ENCODE results near the gene GSC2. TPM values are rescaled to one million over a fixed set of nuclear protein-coding genes. Genes with fewer than 3 reads are reported as not detected.

GSC2 gene
- total RNA-seq, 4 donors from 2014 or later, result not detected

DNA sequence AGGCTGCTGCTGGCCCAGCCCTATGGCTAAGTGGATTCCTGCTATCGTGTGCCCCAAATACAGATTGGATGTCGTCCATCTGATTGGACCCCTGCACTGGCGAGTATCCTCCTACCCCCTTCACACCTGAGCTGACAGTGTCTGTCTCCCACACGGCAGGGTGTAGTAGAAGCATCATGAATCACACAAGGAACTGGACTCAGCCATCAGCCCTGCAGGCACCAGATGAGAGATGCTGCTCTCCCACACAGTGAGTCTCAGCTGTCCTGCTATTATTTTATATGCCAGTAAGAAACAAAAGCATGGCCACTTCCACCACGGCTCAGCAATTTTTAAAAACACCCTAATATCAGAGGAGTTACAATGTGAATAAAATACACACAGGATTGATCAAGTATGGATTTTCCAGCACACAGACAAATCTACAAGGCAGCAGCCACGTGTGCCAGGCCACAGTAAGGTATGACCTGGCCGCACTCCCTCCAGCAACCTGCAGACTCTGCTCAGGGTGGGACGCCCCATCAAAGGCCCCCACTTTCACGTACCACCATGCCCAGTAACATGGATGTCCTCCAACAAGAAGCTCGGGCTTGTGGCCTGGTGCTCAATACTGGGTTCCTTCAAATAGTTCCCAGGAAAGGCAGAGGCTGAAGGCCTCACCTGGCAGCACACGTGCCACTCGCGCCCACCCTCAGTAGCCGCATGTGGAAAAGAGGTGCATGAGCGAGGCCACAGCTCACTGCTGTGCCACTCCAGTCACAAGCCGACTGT is 44.9 kb upstream of the GSC2 start:
- TF ChIP-seq, protein P1, sequence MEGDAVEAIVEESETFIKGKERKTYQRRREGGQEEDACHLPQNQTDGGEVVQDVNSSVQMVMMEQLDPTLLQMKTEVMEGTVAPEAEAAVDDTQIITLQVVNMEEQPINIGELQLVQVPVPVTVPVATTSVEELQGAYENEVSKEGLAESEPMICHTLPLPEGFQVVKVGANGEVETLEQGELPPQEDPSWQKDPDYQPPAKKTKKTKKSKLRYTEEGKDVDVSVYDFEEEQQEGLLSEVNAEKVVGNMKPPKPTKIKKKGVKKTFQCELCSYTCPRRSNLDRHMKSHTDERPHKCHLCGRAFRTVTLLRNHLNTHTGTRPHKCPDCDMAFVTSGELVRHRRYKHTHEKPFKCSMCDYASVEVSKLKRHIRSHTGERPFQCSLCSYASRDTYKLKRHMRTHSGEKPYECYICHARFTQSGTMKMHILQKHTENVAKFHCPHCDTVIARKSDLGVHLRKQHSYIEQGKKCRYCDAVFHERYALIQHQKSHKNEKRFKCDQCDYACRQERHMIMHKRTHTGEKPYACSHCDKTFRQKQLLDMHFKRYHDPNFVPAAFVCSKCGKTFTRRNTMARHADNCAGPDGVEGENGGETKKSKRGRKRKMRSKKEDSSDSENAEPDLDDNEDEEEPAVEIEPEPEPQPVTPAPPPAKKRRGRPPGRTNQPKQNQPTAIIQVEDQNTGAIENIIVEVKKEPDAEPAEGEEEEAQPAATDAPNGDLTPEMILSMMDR (IDR thresholded peaks at IDR 0.05), result no peak
- no peak for DNase-seq (ENCODE audit: low spot score)
- ATAC-seq (ENCODE audit: low FRiP score), result no peak

DNA sequence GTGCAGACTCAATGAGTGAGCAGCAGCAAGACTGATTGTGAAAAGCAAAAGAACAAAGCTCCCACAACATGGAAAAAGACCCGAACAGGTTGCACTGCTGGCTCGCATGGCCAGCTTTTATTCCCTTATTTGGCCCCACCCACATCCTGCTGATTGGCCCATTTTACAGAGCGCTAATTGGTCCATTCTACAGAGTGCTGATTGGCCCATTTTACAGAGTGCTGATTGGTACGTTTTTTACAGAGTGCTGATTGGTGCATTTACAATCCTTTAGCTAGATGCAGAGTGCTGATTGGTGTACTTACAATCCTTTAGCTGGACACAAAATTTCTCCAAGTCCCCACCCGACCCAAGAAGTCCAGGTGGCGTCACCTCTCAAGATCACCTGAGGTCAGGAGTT is 43.8 kb upstream of the GSC2 start:
- TF ChIP-seq, protein P1 (IDR thresholded peaks at IDR 0.05), result no peak
- DNase-seq (ENCODE audit: low spot score) (no peak), ATAC-seq (ENCODE audit: low FRiP score) (no peak)

DNA sequence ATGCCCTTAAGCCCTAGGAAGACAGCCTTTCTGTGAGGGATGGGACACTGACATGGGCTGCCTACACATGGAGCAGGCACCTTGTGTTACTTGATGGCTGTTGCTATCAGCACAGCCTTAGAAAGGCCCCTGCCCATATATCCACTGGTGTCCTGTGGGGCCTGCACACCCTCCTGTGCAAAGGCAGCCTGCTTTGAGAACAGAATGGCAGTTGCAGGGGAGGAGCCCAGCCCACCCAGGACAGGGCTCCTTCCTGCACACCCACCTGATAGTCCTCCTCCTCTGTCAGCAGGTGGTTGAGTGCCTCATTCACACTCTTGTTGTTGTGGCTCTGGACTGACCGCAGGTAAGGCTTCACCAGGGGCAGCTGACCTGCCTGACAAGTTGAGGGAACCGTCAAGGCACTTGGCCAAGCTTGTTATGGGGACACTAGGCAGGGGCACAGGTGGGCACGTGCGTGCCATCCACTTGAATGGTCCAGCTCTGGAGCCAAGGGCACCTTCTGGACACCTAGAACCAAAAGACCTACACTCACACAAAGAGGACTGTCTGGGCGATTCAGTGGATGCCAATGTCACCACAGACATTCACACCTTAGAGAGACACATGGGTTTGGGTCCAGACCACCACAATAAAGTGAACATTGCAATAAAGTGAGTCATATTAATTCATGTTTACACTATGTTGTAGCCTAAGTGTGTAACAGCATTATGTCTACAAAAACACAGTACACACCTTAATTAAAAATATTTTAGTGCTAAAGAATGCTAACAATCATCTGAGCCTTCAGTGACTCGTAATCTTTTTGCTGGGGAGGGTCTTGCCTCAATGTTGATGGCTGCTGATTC is 37.8 kb upstream of the GSC2 start:
- no peak for DNase-seq (ENCODE audit: low spot score)
- ATAC-seq (ENCODE audit: low FRiP score), result no peak
- TF ChIP-seq, protein P1 (IDR thresholded peaks at IDR 0.05), result no peak

DNA sequence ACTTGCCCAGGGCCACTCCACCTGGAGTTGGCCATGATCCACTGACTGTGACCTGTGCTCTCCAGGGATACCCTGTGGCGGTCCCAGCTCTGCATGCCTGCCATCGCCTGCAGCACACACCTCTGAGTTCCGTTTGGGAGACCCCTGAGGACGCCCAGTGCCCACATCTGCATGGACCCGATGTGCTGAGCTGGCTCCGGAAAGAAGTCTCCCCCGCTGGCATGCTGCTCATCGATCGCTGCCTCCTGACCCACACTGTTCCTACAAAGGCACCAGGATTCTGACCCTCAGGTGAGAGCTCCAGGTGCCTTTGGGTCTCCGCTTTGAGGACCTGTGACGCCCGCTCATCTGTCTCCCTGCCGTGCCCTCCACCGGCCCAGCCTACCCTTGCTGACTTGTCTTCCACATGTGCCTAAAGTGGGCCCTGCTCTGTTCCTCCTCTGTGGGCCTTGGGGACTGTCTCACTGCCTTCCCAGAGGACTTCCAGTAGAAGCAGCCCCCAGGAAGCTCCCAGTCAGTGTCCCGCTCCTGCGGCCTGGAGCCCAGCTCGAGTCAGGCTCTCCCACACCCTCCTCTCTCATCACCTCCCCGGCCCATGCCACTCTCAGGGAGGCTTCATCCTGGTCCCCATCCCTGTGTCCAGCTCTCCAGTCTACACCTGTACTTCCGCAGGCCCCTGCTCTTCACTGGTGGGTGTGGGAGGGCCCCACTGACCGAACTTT is 34.3 kb upstream of the GSC2 start:
- TF ChIP-seq, protein P1 (IDR thresholded peaks at IDR 0.05), result no peak
- DNase-seq (ENCODE audit: low spot score) (no peak), ATAC-seq (ENCODE audit: low FRiP score) (no peak)

DNA sequence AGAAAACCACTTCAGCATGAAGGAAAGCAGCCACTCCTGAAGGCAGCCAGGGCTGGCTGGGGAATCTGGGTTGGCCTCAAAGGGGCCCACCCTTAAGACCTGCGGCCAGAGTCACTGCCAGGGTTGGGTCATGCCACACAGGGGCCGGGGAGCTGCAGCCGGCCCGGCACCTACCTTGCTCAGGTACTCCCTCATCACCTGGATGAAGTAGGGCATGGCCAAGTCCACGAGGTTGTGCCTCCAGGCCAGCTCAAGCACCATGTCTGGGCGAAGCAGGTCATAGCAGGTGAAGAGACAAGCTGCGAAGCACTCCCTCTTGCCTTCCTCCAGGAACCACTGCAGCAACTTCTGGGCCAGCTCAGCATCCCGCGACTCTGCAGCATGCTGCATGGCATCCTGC is 33.1 kb upstream of the GSC2 start:
- TF ChIP-seq, protein P1 (IDR thresholded peaks at IDR 0.05), result no peak
- DNase-seq (ENCODE audit: low spot score) (no peak), ATAC-seq (ENCODE audit: low FRiP score) (no peak)

DNA sequence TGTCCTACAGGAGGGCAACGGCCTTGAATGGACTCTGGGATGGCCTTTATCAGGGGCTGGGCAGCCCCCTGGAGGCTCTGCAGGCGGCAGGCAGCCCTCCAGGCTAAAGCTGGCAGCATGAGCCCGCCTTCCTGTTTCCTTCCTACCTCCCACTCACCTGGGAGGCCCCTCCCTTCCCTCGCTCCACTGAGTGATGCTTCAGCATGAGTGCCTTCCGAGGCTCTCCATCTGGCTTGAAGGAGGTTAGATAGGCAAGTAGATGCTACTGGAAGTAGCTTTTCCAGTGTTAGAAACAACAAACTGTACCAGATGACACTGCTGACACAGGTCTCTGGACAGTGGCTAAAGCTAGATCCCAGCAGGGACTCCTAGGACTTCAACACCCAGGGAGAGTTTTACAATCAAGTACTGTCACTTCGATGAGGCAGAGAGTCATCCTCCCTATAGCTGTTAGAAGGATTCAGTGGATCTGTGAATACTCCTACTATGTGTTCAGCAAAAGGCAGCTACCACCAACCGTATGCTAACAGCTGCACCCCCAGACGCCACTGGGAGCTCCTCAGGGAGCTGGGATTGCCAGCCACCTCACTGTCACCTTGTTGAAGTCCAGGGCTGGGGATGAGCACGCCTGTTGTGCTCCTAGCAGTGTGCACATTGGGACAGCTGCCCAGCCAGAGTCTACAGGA is 32.5 kb upstream of the GSC2 start:
- DNase-seq (ENCODE audit: low spot score) (no peak), ATAC-seq (ENCODE audit: low FRiP score) (no peak)
- TF ChIP-seq, protein P1 (IDR thresholded peaks at IDR 0.05), result no peak
